H9 (cell line): ENCODE results near the gene B9D1. TPM values are rescaled to one million over a fixed set of nuclear protein-coding genes. Genes with fewer than 3 reads are reported as not detected.

Source experiments
- DNase-seq: peaks from one replicate; pipeline ENCODE4 v3.0.0-alpha.2; 2017
- H2AFZ ChIP-seq: one replicate; pipeline ENCODE4 v1.6.1; 2013; ENCODE audit warnings: mild to moderate bottlenecking, low read length, control low read depth, moderate library complexity
- H2AK5ac ChIP-seq: 2 replicates; pipeline ENCODE4 v1.6.1; 2013; ENCODE audit warnings: low read length, control low read depth, mixed read lengths; ENCODE audit not compliant: insufficient read length
- H2BK120ac ChIP-seq: one replicate; pipeline ENCODE4 v1.6.1; 2013; ENCODE audit warnings: low read depth, mild to moderate bottlenecking, low read length, control low read depth, inconsistent platforms; ENCODE audit not compliant: poor library complexity, severe bottlenecking
- H2BK12ac ChIP-seq: 2 replicates; pipeline ENCODE4 v1.6.1; 2013; ENCODE audit warnings: low read length, control low read depth, mixed read lengths, low read depth; ENCODE audit not compliant: insufficient read length
- H2BK15ac ChIP-seq: 2 replicates; pipeline ENCODE4 v1.6.1; 2013; ENCODE audit warnings: low read depth, low read length, control low read depth
- H2BK20ac ChIP-seq: one replicate; pipeline ENCODE4 v1.6.1; 2013; ENCODE audit warnings: low read depth, mild to moderate bottlenecking, low read length, control low read depth, inconsistent platforms; ENCODE audit not compliant: poor library complexity, severe bottlenecking
- H2BK5ac ChIP-seq: 2 replicates; pipeline ENCODE4 v1.6.1; 2013; ENCODE audit warnings: low read length, control low read depth, mixed read lengths; ENCODE audit not compliant: insufficient read length
- H3K14ac ChIP-seq: 2 replicates; pipeline ENCODE4 v1.6.1; 2013; ENCODE audit warnings: low read length, control low read depth; ENCODE audit not compliant: insufficient read depth
- H3K18ac ChIP-seq: 2 replicates; pipeline ENCODE4 v1.6.1; 2013; ENCODE audit warnings: low read depth, mild to moderate bottlenecking, mixed read lengths, low read length, control low read depth; ENCODE audit not compliant: insufficient read length
- H3K23ac ChIP-seq: 2 replicates; pipeline ENCODE4 v1.6.1; 2013; ENCODE audit warnings: low read length, control low read depth, mixed read lengths, low read depth; ENCODE audit not compliant: insufficient read length
- H3K23me2 ChIP-seq: 2 replicates; pipeline ENCODE4 v1.6.1; 2013; ENCODE audit warnings: low read depth, mild to moderate bottlenecking, mixed read lengths, low read length, control low read depth; ENCODE audit not compliant: insufficient read length, poor library complexity, severe bottlenecking
- H3K27ac ChIP-seq: 2 replicates; pipeline ENCODE4 v1.5.1; 2013; ENCODE audit warnings: low read length, control low read depth, mixed read lengths, low read depth; ENCODE audit not compliant: insufficient read length
- H3K27me3 ChIP-seq: 2 replicates; pipeline ENCODE4 v1.6.1; 2013; ENCODE audit warnings: low read length, control low read depth, inconsistent platforms; ENCODE audit not compliant: insufficient read depth
- H3K4ac ChIP-seq: 2 replicates; pipeline ENCODE4 v1.6.1; 2013; ENCODE audit warnings: low read depth, mild to moderate bottlenecking, control low read depth, inconsistent platforms, low read length, moderate library complexity
- H3K4me1 ChIP-seq: 2 replicates; pipeline ENCODE4 v1.6.1; 2013; ENCODE audit warnings: low read length, control low read depth, inconsistent platforms; ENCODE audit not compliant: insufficient read depth
- H3K4me2 ChIP-seq: 2 replicates; pipeline ENCODE4 v1.6.1; 2013; ENCODE audit warnings: low read length, control low read depth, mixed read lengths; ENCODE audit not compliant: insufficient read length, insufficient read depth
- H3K56ac ChIP-seq: 2 replicates; pipeline ENCODE4 v1.6.1; 2013; ENCODE audit warnings: low read depth, mild to moderate bottlenecking, mixed read lengths, low read length, control low read depth; ENCODE audit not compliant: insufficient read length
- H3K79me1 ChIP-seq: 2 replicates; pipeline ENCODE4 v1.6.1; 2013; ENCODE audit warnings: low read depth, mild to moderate bottlenecking, moderate library complexity, low read length, control low read depth, inconsistent platforms; ENCODE audit not compliant: insufficient read depth, poor library complexity, severe bottlenecking
- H3K79me2 ChIP-seq: 2 replicates; pipeline ENCODE4 v1.6.1; 2013; ENCODE audit warnings: low read length, control low read depth, inconsistent platforms; ENCODE audit not compliant: insufficient read depth
- H3K9ac ChIP-seq: 2 replicates; pipeline ENCODE4 v1.6.1; 2013; ENCODE audit warnings: low read length, control low read depth, mixed read lengths; ENCODE audit not compliant: insufficient read length; ENCODE audit errors: extremely low read depth
- H3K9me3 ChIP-seq: one replicate; pipeline ENCODE4 v1.6.1; 2013; ENCODE audit warnings: low read depth, low read length, inconsistent platforms; ENCODE audit not compliant: control insufficient read depth
- H3T11ph ChIP-seq: one replicate; pipeline ENCODE4 v1.6.1; 2013; ENCODE audit warnings: mild to moderate bottlenecking, low read length, control low read depth, inconsistent platforms
- H4K20me1 ChIP-seq: one replicate; pipeline ENCODE4 v1.6.1; 2013; ENCODE audit not compliant: control insufficient read depth, insufficient read length, insufficient read depth
- H4K5ac ChIP-seq: 2 replicates; pipeline ENCODE4 v1.6.1; 2013; ENCODE audit warnings: low read depth, mild to moderate bottlenecking, mixed read lengths, low read length, control low read depth; ENCODE audit not compliant: insufficient read length
- H4K8ac ChIP-seq: replicated peaks from 2 replicates; pipeline ENCODE4 v1.6.1; 2013; ENCODE audit warnings: low read length, control low read depth, mixed read lengths, low read depth; ENCODE audit not compliant: insufficient read length
- H4K91ac ChIP-seq: 2 replicates; pipeline ENCODE4 v1.6.1; 2013; ENCODE audit warnings: low read depth, mild to moderate bottlenecking, moderate library complexity, mixed read lengths, low read length, control low read depth; ENCODE audit not compliant: insufficient read length
- H3K27ac Mint-ChIP-seq, 3 experiments: 2 replicates in 2 of 3; 3 replicates in 1 of 3; pipeline ENCODE4 v1.8.0; 2020 to 2021; ENCODE audit warnings: mixed read lengths in 3 of 3, mild to moderate bottlenecking in 1 of 3, moderate library complexity in 1 of 3
- H3K27me3 Mint-ChIP-seq: 2 replicates; pipeline ENCODE4 v1.8.0; 2021; ENCODE audit warnings: low read depth, mild to moderate bottlenecking, moderate library complexity, mixed read lengths
- H3K36me3 Mint-ChIP-seq, 3 experiments: 2 replicates in 2 of 3; 3 replicates in 1 of 3; pipeline ENCODE4 v1.8.0; 2020 to 2021; ENCODE audit warnings: low read depth in 3 of 3, mixed read lengths in 3 of 3; ENCODE audit not compliant: insufficient read depth in 1 of 3
- H3K4me1 Mint-ChIP-seq, 2 experiments: 2 replicates each; pipeline ENCODE4 v1.8.0; 2020; ENCODE audit warnings: mixed read lengths in 2 of 2
- H3K4me3 Mint-ChIP-seq, 2 experiments: 2 replicates in 1 of 2; 3 replicates in 1 of 2; pipeline ENCODE4 v1.8.0; 2020 to 2021; ENCODE audit warnings: mild to moderate bottlenecking in 2 of 2, mixed read lengths in 2 of 2, moderate library complexity in 1 of 2
- H3K9me3 Mint-ChIP-seq, 2 experiments: 2 replicates in 1 of 2; 3 replicates in 1 of 2; pipeline ENCODE4 v1.8.0; 2020; ENCODE audit warnings: mild to moderate bottlenecking in 2 of 2, mixed read lengths in 2 of 2, moderate library complexity in 1 of 2
- WGBS: extraction: QIAGEN DNeasy Blood & Tissue Kit; methylation state at CpG from one replicate; pipeline ENCODE4 v1.1.7; 2013; ENCODE audit warnings: missing lambda C conversion rate, low lambda C conversion rate, mixed read lengths; ENCODE audit not compliant: insufficient read length; ENCODE audit errors: extremely low coverage; 5-methylcytosine and 5-hydroxymethylcytosine counted together
- total RNA-seq: library from RNA; stranded (reverse); gene quantifications from 2 replicates; pipeline ENCODE4 v1.2.1, GENCODE V29; 2021
- TF ChIP-seq, protein P1 (sequence below): fragments of 200-600 bp; sonication (generic); conservative IDR thresholded peaks from 3 replicates; pipeline ENCODE4 v1.8.0; 2021; ENCODE audit warnings: antibody characterized with exemption, mild to moderate bottlenecking

The B9D1 gene
- total RNA-seq, 1 experiment from 2014 or later, result 30.4 TPM

DNA sequence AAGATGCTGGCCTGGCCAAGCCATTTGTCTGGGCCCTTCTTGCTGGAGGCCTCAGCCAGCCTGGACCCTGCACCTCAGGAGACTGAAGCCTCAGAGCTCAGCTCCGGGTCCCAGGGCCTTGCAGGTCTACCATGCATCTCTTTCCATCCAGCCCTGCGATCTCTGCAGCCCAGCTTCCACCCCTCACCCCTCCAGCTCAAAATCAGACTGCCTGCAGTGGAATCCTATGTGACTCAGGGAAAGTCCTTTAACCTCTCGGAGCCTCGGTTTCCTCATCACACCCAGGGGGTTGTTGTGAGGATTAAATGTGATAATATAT, 2.9 kb upstream of the B9D1 start:
- H4K5ac ChIP-seq, result no peak overlapping the region
- no peak overlapping the region for H2AK5ac ChIP-seq
- no peak overlapping the region for H3K9ac ChIP-seq
- no peak overlapping the region for H2BK12ac ChIP-seq
- H3K23me2 ChIP-seq, result no peaks in the 10 kb centered on the region
- H3K27me3 Mint-ChIP-seq, result peaks cover 5% of the 10 kb centered on the region; the same call in 1 of the 2 replicates
- H2BK20ac ChIP-seq, result no peak overlapping the region
- peaks cover 0 to 8% (median 7%) of the 10 kb centered on the region in 3 experiments; a peak in 4 of 7 replicates for H3K36me3 Mint-ChIP-seq
- peaks cover 22 to 30% of the 10 kb centered on the region in 2 experiments for H3K4me1 Mint-ChIP-seq
- H4K91ac ChIP-seq, result no peak overlapping the region
- no peaks in the 10 kb centered on the region for H3K79me2 ChIP-seq
- H3K27ac ChIP-seq, result no peak overlapping the region
- no peak overlapping the region for H3K4me3 Mint-ChIP-seq
- no peaks in the 10 kb centered on the region for H3K4me1 ChIP-seq
- no peak overlapping the region for H3K4me2 ChIP-seq
- no peaks in the 10 kb centered on the region; a peak in 1 of 5 replicates for H3K9me3 Mint-ChIP-seq
- no peak overlapping the region for H3K56ac ChIP-seq
- H3K14ac ChIP-seq, result no peak overlapping the region
- H4K8ac ChIP-seq, result no peak overlapping the region
- no peak overlapping the region for H2BK5ac ChIP-seq
- no peak overlapping the region for H3T11ph ChIP-seq
- DNase-seq, result no peak
- H2BK120ac ChIP-seq, result no peak overlapping the region
- H2AFZ ChIP-seq, result no peak overlapping the region
- no peaks in the 10 kb centered on the region for H3K9me3 ChIP-seq
- no CpG with 5 or more reads among the region's 4 CpGs for WGBS
- H3K18ac ChIP-seq, result no peak overlapping the region
- H3K27ac Mint-ChIP-seq, result no peak overlapping the region; a peak in 1 of 7 replicates
- no peaks in the 10 kb centered on the region for H3K27me3 ChIP-seq
- H3K4ac ChIP-seq, result no peak overlapping the region
- H4K20me1 ChIP-seq, result no peaks in the 10 kb centered on the region
- TF ChIP-seq, protein P1, sequence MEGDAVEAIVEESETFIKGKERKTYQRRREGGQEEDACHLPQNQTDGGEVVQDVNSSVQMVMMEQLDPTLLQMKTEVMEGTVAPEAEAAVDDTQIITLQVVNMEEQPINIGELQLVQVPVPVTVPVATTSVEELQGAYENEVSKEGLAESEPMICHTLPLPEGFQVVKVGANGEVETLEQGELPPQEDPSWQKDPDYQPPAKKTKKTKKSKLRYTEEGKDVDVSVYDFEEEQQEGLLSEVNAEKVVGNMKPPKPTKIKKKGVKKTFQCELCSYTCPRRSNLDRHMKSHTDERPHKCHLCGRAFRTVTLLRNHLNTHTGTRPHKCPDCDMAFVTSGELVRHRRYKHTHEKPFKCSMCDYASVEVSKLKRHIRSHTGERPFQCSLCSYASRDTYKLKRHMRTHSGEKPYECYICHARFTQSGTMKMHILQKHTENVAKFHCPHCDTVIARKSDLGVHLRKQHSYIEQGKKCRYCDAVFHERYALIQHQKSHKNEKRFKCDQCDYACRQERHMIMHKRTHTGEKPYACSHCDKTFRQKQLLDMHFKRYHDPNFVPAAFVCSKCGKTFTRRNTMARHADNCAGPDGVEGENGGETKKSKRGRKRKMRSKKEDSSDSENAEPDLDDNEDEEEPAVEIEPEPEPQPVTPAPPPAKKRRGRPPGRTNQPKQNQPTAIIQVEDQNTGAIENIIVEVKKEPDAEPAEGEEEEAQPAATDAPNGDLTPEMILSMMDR, result no peak
- H3K79me1 ChIP-seq, result no peaks in the 10 kb centered on the region
- H3K23ac ChIP-seq, result no peak overlapping the region
- no peak overlapping the region for H2BK15ac ChIP-seq
